ENCODE data around the gene SYT17. TPM values are rescaled to one million over a fixed set of nuclear protein-coding genes. Genes with fewer than 3 reads are reported as not detected.
A peak's percentile ranks its signal among the peaks of the same experiment; 100 is the strongest.

Gene SYT17
- polyA plus RNA-seq, 3 donors, result 0.81 to 4.9 (median 1.1) TPM

- peaks cover 6 to 9% of the 10 kb centered on the region in 2 donors for H3K36me3 Mint-ChIP-seq
- no peak overlapping the region for H3K4me3 ChIP-seq (replicated peaks in 1 of 3; ENCODE audit: low read depth in 2 of 3, low read length in 3 of 3)
- intact Hi-C loops (cut with micrococcal nuclease), result no loop called here
- H3K9ac ChIP-seq (ENCODE audit: insufficient read depth, low read length, poor library complexity, severe bottlenecking), result no peak overlapping the region
- no peaks in the 10 kb centered on the region for H3K36me3 ChIP-seq (replicated peaks in 1 of 2; ENCODE audit: control insufficient read depth in 1 of 2, insufficient read depth in 2 of 2, low read length in 2 of 2)
- H3K9me3 Mint-ChIP-seq, result peaks cover 11 to 26% (median 13%) of the 10 kb centered on the region in 7 donors
- no peak for DNase-seq
- peaks cover 29 to 35% of the 10 kb centered on the region in 2 donors for H3K4me1 ChIP-seq (ENCODE audit: control insufficient read depth in 1 of 2, insufficient read depth in 2 of 2, low read length in 2 of 2)
- TF ChIP-seq, protein P1, sequence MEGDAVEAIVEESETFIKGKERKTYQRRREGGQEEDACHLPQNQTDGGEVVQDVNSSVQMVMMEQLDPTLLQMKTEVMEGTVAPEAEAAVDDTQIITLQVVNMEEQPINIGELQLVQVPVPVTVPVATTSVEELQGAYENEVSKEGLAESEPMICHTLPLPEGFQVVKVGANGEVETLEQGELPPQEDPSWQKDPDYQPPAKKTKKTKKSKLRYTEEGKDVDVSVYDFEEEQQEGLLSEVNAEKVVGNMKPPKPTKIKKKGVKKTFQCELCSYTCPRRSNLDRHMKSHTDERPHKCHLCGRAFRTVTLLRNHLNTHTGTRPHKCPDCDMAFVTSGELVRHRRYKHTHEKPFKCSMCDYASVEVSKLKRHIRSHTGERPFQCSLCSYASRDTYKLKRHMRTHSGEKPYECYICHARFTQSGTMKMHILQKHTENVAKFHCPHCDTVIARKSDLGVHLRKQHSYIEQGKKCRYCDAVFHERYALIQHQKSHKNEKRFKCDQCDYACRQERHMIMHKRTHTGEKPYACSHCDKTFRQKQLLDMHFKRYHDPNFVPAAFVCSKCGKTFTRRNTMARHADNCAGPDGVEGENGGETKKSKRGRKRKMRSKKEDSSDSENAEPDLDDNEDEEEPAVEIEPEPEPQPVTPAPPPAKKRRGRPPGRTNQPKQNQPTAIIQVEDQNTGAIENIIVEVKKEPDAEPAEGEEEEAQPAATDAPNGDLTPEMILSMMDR (IDR thresholded peaks at IDR 0.05), result no peak
- peak overlapping the region; percentile 8 to 63 for H3K27ac ChIP-seq (ENCODE audit: low read depth in 1 of 2, low read length in 2 of 2)
- no CpG with 5 or more reads among the region's 5 CpGs for WGBS (ENCODE audit: insufficient coverage)
- no peaks in the 10 kb centered on the region for H3K27me3 ChIP-seq (ENCODE audit: control insufficient read depth in 2 of 2, insufficient read depth in 2 of 2, low read length in 2 of 2)
- H3K79me2 ChIP-seq (ENCODE audit: insufficient read depth, low read length), result no peaks in the 10 kb centered on the region
- peaks cover 0 to 3% (median 2%) of the 10 kb centered on the region in 3 donors for H3K27me3 Mint-ChIP-seq (ENCODE audit: low read depth in 3 of 3)
- H2AFZ ChIP-seq (ENCODE audit: insufficient read depth, low read depth, low read length, poor library complexity, severe bottlenecking), result no peak overlapping the region
- peak overlapping the region; percentile 46 to 86 (median 76) for H3K27ac Mint-ChIP-seq
- H3K9me3 ChIP-seq (replicated peaks in 1 of 2; ENCODE audit: control insufficient read depth in 1 of 2, insufficient read depth in 1 of 2, low read length in 2 of 2), result peaks cover 10% of the 10 kb centered on the region in 2 donors
- H3K4me3 Mint-ChIP-seq, result no peak overlapping the region
- no peak overlapping the region for H3K4me2 ChIP-seq (replicated peaks; ENCODE audit: extremely low read depth, low read length, poor library complexity, severe bottlenecking)
- no peaks in the 10 kb centered on the region for H4K20me1 ChIP-seq (ENCODE audit: insufficient read depth, low read length)
- peaks cover 48% of the 10 kb centered on the region for H3K4me1 Mint-ChIP-seq
Observed at GRCh38 chr16:19212059-19212458, 44.0 kb downstream of the SYT17 start.

DNA sequence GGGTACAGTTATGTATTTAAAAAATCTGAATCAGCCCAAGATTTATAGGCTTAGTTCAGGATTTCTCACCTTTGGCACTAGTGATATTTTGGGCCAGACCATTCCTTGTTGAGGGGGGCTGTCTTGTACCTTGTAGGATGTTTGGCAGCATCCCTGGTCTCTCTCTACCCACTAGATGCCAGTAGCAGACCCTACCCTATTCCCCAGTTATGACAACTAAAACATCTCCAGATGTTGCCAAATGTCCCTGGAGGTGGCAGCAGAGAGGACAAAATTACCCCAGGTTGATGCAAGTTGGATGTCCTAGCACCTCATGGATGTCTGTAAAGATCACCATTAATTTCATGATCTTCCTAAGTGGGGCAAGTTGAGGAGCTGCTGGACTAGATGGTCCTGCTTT, 45.8 kb downstream of the SYT17 start:
- H3K79me2 ChIP-seq (ENCODE audit: insufficient read depth, low read length), result no peaks in the 10 kb centered on the region
- Mint-ChIP-seq H3K9me3 (peaks cover 11 to 21% (median 12%) of the 10 kb centered on the region in 7 donors), H3K4me3 (no peak overlapping the region), H3K36me3 (peaks cover 3 to 7% of the 10 kb centered on the region in 2 donors), H3K27ac (no peak overlapping the region), H3K27me3 (ENCODE audit: low read depth in 3 of 3) (peaks cover 3 to 6% (median 5%) of the 10 kb centered on the region in 3 donors), H3K4me1 (peaks cover 37% of the 10 kb centered on the region)
- intact Hi-C loops (cut with micrococcal nuclease), result no loop called here
- no peak overlapping the region for H3K4me2 ChIP-seq (replicated peaks; ENCODE audit: extremely low read depth, low read length, poor library complexity, severe bottlenecking)
- no peak overlapping the region for H2AFZ ChIP-seq (ENCODE audit: insufficient read depth, low read depth, low read length, poor library complexity, severe bottlenecking)
- TF ChIP-seq, protein P1 (IDR thresholded peaks at IDR 0.05), result no peak
- H3K27me3 ChIP-seq (ENCODE audit: control insufficient read depth in 2 of 2, insufficient read depth in 2 of 2, low read length in 2 of 2), result no peaks in the 10 kb centered on the region
- H3K27ac ChIP-seq (ENCODE audit: low read depth in 1 of 2, low read length in 2 of 2), result no peak overlapping the region
- H3K36me3 ChIP-seq (replicated peaks in 1 of 2; ENCODE audit: control insufficient read depth in 1 of 2, insufficient read depth in 2 of 2, low read length in 2 of 2), result no peaks in the 10 kb centered on the region
- H3K9ac ChIP-seq (ENCODE audit: insufficient read depth, low read length, poor library complexity, severe bottlenecking), result no peak overlapping the region
- no peaks in the 10 kb centered on the region for H4K20me1 ChIP-seq (ENCODE audit: insufficient read depth, low read length)
- H3K9me3 ChIP-seq (replicated peaks in 1 of 2; ENCODE audit: control insufficient read depth in 1 of 2, insufficient read depth in 1 of 2, low read length in 2 of 2), result peaks cover 10% of the 10 kb centered on the region in 2 donors
- peak in 1 of 3 donors; percentile 11 for DNase-seq
- no peak overlapping the region for H3K4me3 ChIP-seq (replicated peaks in 1 of 3; ENCODE audit: low read depth in 2 of 3, low read length in 3 of 3)
- peaks cover 29 to 35% of the 10 kb centered on the region in 2 donors for H3K4me1 ChIP-seq (ENCODE audit: control insufficient read depth in 1 of 2, insufficient read depth in 2 of 2, low read length in 2 of 2)
